GM10266 (cell line): ENCODE results near the gene CNIH3.

Experiments
- DNase-seq: peaks from one replicate; pipeline ENCODE4 v3.0.0; 2012; ENCODE audit errors: extremely low spot score
- CTCF ChIP-seq: IDR thresholded peaks from 2 replicates; pipeline ENCODE4 v1.5.1; 2012; ENCODE audit warnings: mild to moderate bottlenecking, low read depth; ENCODE audit not compliant: control insufficient read depth, insufficient read depth; ENCODE audit errors: missing control alignments

Gene CNIH3

GRCh38 chr1:224785040-224785328 lies 168.9 kb downstream of the CNIH3 start:
- no peak for TF ChIP-seq CTCF
- no peak for DNase-seq

GRCh38 chr1:224785622-224786021 lies 169.5 kb downstream of the CNIH3 start:
- DNase-seq = no peak
- no peak for TF ChIP-seq CTCF

GRCh38 chr1:224786533-224787250 lies 170.6 kb downstream of the CNIH3 start:
- no peak for TF ChIP-seq CTCF
- DNase-seq = no peak

- DNase-seq = no peak
- no peak for TF ChIP-seq CTCF
Observed at GRCh38 chr1:224789311-224789710, 173.2 kb downstream of the CNIH3 start.
